Epithelial cell of proximal tubule (primary cell): Measurements from ENCODE around the gene SLC37A4. TPM values are rescaled to one million over a fixed set of nuclear protein-coding genes. Genes with fewer than 3 reads are reported as not detected.
A peak's percentile ranks its signal among the peaks of the same experiment; 100 is the strongest.

ENCODE experiments used
- DNase-seq: peaks from one replicate; pipeline ENCODE4 v3.0.0-alpha.2; 2011; ENCODE audit warnings: low read depth
- H3K4me3 ChIP-seq: 2 replicates; pipeline ENCODE4 v1.5.1; 2011; ENCODE audit warnings: low read depth, mild to moderate bottlenecking, low read length
- CTCF ChIP-seq: conservative IDR thresholded peaks from 2 replicates; pipeline ENCODE4 v1.5.1; 2012; ENCODE audit warnings: low read depth, mild to moderate bottlenecking, low read length
- total RNA-seq: library from RNA; depleted of rRNA; stranded (reverse); fragments of >200 nt; gene quantifications from 2 replicates; pipeline ENCODE4 v1.2.3, GENCODE V29; 2015

Gene SLC37A4
- total RNA-seq, 1 donor from 2014 or later = 59.2 TPM

GRCh38 chr11:119029069-119029339 is 1.7 kb downstream of the SLC37A4 start:
- DNase-seq = no peak
- no peak for TF ChIP-seq CTCF
- peak overlapping the region; percentile 96 for H3K4me3 ChIP-seq

GRCh38 chr11:119028346-119029068 is 2.2 kb downstream of the SLC37A4 start:
- peak overlapping the region; percentile 96 for H3K4me3 ChIP-seq
- TF ChIP-seq CTCF = no peak
- no peak for DNase-seq

- peak overlapping the region; percentile 96 for H3K4me3 ChIP-seq
- TF ChIP-seq CTCF = no peak
- no peak for DNase-seq
Observed at GRCh38 chr11:119027561-119028345, 2.9 kb downstream of the SLC37A4 start.

- TF ChIP-seq CTCF = no peak
- H3K4me3 ChIP-seq = peak overlapping the region; percentile 25
- no peak for DNase-seq
Observed at GRCh38 chr11:119026970-119027369, 3.7 kb downstream of the SLC37A4 start.

GRCh38 chr11:119025978-119026766 is 4.5 kb downstream of the SLC37A4 start:
- no peak for DNase-seq
- no peak for TF ChIP-seq CTCF
- no peak overlapping the region for H3K4me3 ChIP-seq

GRCh38 chr11:119025541-119025940 is 5.1 kb downstream of the SLC37A4 start:
- DNase-seq = no peak
- no peak overlapping the region for H3K4me3 ChIP-seq
- TF ChIP-seq CTCF = no peak
